Aorta (tissue), 5 donors: ENCODE measurements around the gene GJA3. TPM values are rescaled to one million over a fixed set of nuclear protein-coding genes. Genes with fewer than 3 reads are reported as not detected.
A peak's percentile ranks its signal among the peaks of the same experiment; 100 is the strongest.

Source experiments
- ATAC-seq: fragments of 200-7000 bp; cut with Tn5 transposase; one replicate; pipeline ENCODE4 v1.9.1; 2022; ENCODE audit warnings: moderate library complexity; ENCODE audit not compliant: low FRiP score
- DNase-seq, 2 donors: peaks; one replicate each; pipeline ENCODE4 v3.0.0-alpha.2; 2020
- H3K27ac ChIP-seq, 2 donors: one replicate each; pipeline ENCODE4 v1.5.1; 2013; ENCODE audit warnings: low read length in 2 of 2, mild to moderate bottlenecking in 2 of 2, moderate library complexity in 2 of 2, control low read depth in 1 of 2, inconsistent platforms in 1 of 2, low read depth in 1 of 2
- H3K27me3 ChIP-seq, 2 donors: one replicate each; pipeline ENCODE4 v1.6.1; 2013; ENCODE audit warnings: control low read depth in 1 of 2, low read length in 1 of 2, mild to moderate bottlenecking in 1 of 2, moderate library complexity in 1 of 2; ENCODE audit not compliant: insufficient read depth in 2 of 2, control insufficient read depth in 1 of 2
- H3K36me3 ChIP-seq, 2 donors: one replicate each; pipeline ENCODE4 v1.6.1; 2013; ENCODE audit warnings: control low read depth in 1 of 2, low read length in 1 of 2, mild to moderate bottlenecking in 1 of 2; ENCODE audit not compliant: insufficient read depth in 2 of 2, control insufficient read depth in 1 of 2
- H3K4me1 ChIP-seq, 2 donors: one replicate each; pipeline ENCODE4 v1.6.1; 2013; ENCODE audit warnings: low read length in 2 of 2, control low read depth in 1 of 2, mild to moderate bottlenecking in 1 of 2, moderate library complexity in 1 of 2; ENCODE audit not compliant: insufficient read depth in 2 of 2, control insufficient read depth in 1 of 2
- H3K4me3 ChIP-seq, 2 donors: one replicate each; pipeline ENCODE4 v1.5.1; 2013; ENCODE audit warnings: low read length in 2 of 2, control low read depth in 1 of 2, mild to moderate bottlenecking in 1 of 2
- H3K9me3 ChIP-seq: one replicate; pipeline ENCODE4 v1.6.1; 2013; ENCODE audit warnings: mild to moderate bottlenecking, low read length; ENCODE audit not compliant: control insufficient read depth
- WGBS, 2 donors: extraction: QIAGEN DNeasy Blood & Tissue Kit; methylation state at CpG; one replicate each; pipeline ENCODE4 v1.1.7; 2013; 5-methylcytosine and 5-hydroxymethylcytosine counted together
- intact Hi-C, 2 donors: fragments of 100-400 bp; cut with DNase I; formaldehyde crosslinking; loops; one replicate each; pipeline versions ENCODE4 v1.14.2 to v1.15.0; 2022
- polyA plus RNA-seq, 2 donors: library from polyadenylated mRNA; stranded (reverse); fragments of 200-250 nt; gene quantifications; one replicate each; pipeline ENCODE4 v1.2.3, GENCODE V29; 2013
- total RNA-seq, 2 donors: library from RNA; stranded (reverse); fragmentation: NEBNext Ultra II Directional; extraction: Animal tissue kit (Norgen Biotek cat#: 25700); gene quantifications; one replicate each; pipeline ENCODE4 v1.2.1, GENCODE V29; 2021
- donor health status: healthy with polysubstance abuse.
- donor health status: Bipolar disorder and iron deficiency.
- donor health status: DM: no; HTN: no; CAD: no.
- donor health status: DM: no; HTN: no; CAD: no.
- donor health status: DM: yes; HTN: yes; CAD: no.

GJA3 gene
- total and polyA plus RNA-seq, 4 donors, result 0.03 to 0.42 (median 0.19) TPM; not detected in 1

GRCh38 chr13:20128459-20128931 lies 32.4 kb downstream of the GJA3 start:
- Histone ChIP-seq H3K36me3 (no peaks in the 10 kb centered on the region), H3K4me1 (no peaks in the 10 kb centered on the region), H3K9me3 (no peaks in the 10 kb centered on the region), H3K27ac (no peak overlapping the region), H3K27me3 (no peaks in the 10 kb centered on the region), H3K4me3 (peak overlapping the region; percentile 29 to 40)
- DNase-seq (no peak), ATAC-seq (peak; percentile 30)
- 7 to 9% methylated on average over 27 to 28 of the region's 28 CpGs for WGBS, 2 donors
- intact Hi-C loops, result loop anchor here in 1 of 2 donors (5.0 kb wide), 1 partner anchor 34 kb away; the partner anchor contains the start of gene GJA3

DNA sequence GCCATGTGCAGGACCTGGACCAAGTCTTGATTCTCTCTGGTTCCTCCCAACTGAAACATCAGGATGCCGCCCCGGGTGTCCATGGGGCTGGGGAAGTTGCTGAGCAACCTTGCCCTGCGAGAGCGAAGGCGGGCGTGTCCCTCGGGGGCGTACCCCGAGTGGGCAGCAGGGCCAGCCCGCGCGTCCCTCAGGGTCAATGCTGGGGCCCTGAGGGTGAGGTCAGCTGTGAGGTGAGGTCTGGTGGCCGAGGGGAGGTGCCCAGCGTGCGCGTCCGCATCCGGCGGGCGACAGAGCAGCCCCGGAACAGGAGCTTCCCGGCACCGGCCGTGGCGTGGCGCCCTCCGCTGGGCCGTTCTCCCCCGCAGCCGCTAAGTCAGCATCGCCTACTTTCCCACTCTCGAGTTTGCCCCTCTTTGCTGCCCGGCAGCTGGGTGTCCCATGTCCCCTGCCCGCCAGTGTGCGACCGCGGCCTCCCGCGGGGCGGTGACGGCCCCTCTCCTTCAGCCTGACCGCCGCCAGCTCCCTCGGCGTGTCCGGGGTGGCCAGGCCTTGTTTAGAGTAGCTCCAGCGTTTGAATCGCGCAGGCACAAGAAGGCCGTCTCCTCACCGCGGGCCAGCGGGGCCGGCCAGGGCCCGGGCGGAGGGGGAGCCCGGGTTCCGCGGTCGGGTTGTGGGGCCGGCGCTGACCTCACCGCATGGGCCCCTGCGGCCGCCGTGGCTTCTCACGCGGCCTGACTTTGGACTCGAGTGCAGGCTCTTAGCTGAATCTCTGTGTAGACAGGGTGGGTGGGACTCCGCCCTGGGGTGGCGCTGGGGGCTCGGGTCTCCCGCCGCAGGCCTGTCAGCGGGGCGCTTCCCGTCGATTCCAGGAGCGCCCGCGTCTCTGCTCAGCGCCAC lies 33.0 kb downstream of the GJA3 start:
- Histone ChIP-seq H3K27ac (peak overlapping the region; percentile 9 to 50), H3K4me1 (no peaks in the 10 kb centered on the region), H3K36me3 (no peaks in the 10 kb centered on the region), H3K27me3 (no peaks in the 10 kb centered on the region), H3K4me3 (peak overlapping the region; percentile 29 to 40), H3K9me3 (no peaks in the 10 kb centered on the region)
- DNase-seq (peak; percentile 79 to 90), ATAC-seq (peak; percentile 91)
- intact Hi-C loops, result loop anchor here in 1 of 2 donors (5.0 kb wide), 1 partner anchor 34 kb away; the partner anchor contains the start of gene GJA3
- 1% methylated on average over 77 to 82 of the region's 82 CpGs for WGBS, 2 donors

GRCh38 chr13:20127262-20127561 lies 33.6 kb downstream of the GJA3 start:
- DNase-seq (no peak), ATAC-seq (peak; percentile 8)
- 20 to 23% methylated on average over 6 of the region's 6 CpGs for WGBS, 2 donors
- intact Hi-C loops, result loop anchor here in 1 of 2 donors (5.0 kb wide), 1 partner anchor 35 kb away; the partner anchor contains the start of gene GJA3
- no peaks in the 10 kb centered on the region for H3K4me1 ChIP-seq
- H3K27ac ChIP-seq, result no peak overlapping the region
- no peaks in the 10 kb centered on the region for H3K27me3 ChIP-seq
- H3K36me3 ChIP-seq, result no peaks in the 10 kb centered on the region
- H3K9me3 ChIP-seq, result no peaks in the 10 kb centered on the region
- H3K4me3 ChIP-seq, result peak overlapping the region in 1 of 2 donors; percentile 40

DNA sequence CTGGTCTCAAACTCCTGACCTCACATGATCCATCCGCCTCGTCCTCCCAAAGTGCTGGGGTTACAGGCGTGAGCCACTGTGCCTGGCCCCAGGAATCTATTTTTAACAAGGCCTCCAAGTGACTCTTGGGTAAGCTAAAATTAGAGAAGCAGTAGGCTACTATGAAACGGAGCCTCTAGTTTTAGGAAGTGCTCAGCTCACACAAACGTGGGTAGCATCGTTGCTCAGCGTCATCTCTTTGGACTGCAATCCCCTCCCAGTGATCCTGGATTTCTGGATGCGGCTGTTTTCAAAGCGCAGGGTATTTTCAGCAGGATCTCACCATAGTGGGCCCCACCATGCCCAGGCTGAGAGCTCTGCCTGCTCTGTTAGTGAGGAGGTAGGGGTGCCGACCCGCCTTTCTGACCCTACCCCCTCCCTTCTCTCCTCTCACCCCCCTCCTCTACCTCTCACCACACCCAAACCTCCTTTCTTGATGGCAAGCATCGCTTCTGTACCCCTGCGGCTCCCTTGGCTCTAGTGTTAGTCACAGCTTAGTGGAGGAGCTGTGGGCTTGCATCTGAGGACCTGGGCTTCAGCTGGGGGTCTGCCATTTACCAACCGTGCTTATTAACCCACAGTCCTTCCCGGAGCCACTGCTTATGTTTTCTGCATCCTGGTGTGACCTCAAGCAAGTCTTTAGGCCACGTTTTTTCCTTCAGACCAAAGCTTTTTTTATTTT lies 34.2 kb downstream of the GJA3 start:
- ATAC-seq (peak; percentile 40), DNase-seq (no peak)
- Histone ChIP-seq H3K4me3 (no peak overlapping the region), H3K9me3 (no peaks in the 10 kb centered on the region), H3K4me1 (no peaks in the 10 kb centered on the region), H3K36me3 (no peaks in the 10 kb centered on the region), H3K27ac (peak overlapping the region in 1 of 2 donors; percentile 48), H3K27me3 (no peaks in the 10 kb centered on the region)
- 48 to 52% methylated on average over 16 of the region's 16 CpGs for whole genome bisulfite sequencing, 2 donors
- intact Hi-C loops, result loop anchor here in 1 of 2 donors (5.0 kb wide), 1 partner anchor 36 kb away; the partner anchor contains the start of gene GJA3

- no peaks in the 10 kb centered on the region for H3K27me3 ChIP-seq
- intact Hi-C loops, result loop anchor here in 1 of 2 donors (5.0 kb wide), 1 partner anchor 37 kb away; the partner anchor contains the start of gene GJA3
- 58 to 66% methylated on average over 4 of the region's 4 CpGs for WGBS, 2 donors
- H3K4me1 ChIP-seq, result no peaks in the 10 kb centered on the region
- H3K27ac ChIP-seq, result no peak overlapping the region
- ATAC-seq (no peak), DNase-seq (no peak)
- no peaks in the 10 kb centered on the region for H3K9me3 ChIP-seq
- no peaks in the 10 kb centered on the region for H3K36me3 ChIP-seq
- H3K4me3 ChIP-seq, result no peak overlapping the region
Measured at GRCh38 chr13:20125783-20126165, 35.1 kb downstream of the GJA3 start.

- WGBS, 2 donors, result 13 to 17% methylated on average over 4 of the region's 4 CpGs
- no peak for ATAC-seq
- intact Hi-C loops, result loop anchor here in 1 of 2 donors (5.0 kb wide), 1 partner anchor 37 kb away; the partner anchor contains the start of gene GJA3
Measured at GRCh38 chr13:20125129-20125782, 35.6 kb downstream of the GJA3 start.

GRCh38 chr13:20124303-20124702 lies 36.5 kb downstream of the GJA3 start:
- intact Hi-C loops, result no loop called here
- WGBS, 2 donors, result 68 to 71% methylated on average over 1 of the region's 1 CpG
- H3K4me1 ChIP-seq, result no peaks in the 10 kb centered on the region
- no peaks in the 10 kb centered on the region for H3K36me3 ChIP-seq
- H3K4me3 ChIP-seq, result no peak overlapping the region
- no peak for DNase-seq
- ATAC-seq, result no peak
- H3K9me3 ChIP-seq, result no peaks in the 10 kb centered on the region
- H3K27ac ChIP-seq, result no peak overlapping the region
- no peaks in the 10 kb centered on the region for H3K27me3 ChIP-seq

More at GRCh38 chr13:20125129-20125782, 35.6 kb downstream of the GJA3 start:
- H3K27me3 ChIP-seq, result no peaks in the 10 kb centered on the region
- H3K27ac ChIP-seq, result no peak overlapping the region
- H3K36me3 ChIP-seq, result no peaks in the 10 kb centered on the region
- no peak for DNase-seq
- H3K4me3 ChIP-seq, result no peak overlapping the region
- no peaks in the 10 kb centered on the region for H3K4me1 ChIP-seq
- H3K9me3 ChIP-seq, result no peaks in the 10 kb centered on the region

- Histone ChIP-seq H3K27me3 (no peaks in the 10 kb centered on the region), H3K27ac (no peak overlapping the region), H3K9me3 (no peaks in the 10 kb centered on the region), H3K36me3 (no peaks in the 10 kb centered on the region), H3K4me3 (no peak overlapping the region), H3K4me1 (no peaks in the 10 kb centered on the region)
- 48 to 53% methylated on average over 7 of the region's 7 CpGs for WGBS, 2 donors
- no peak for ATAC-seq
- DNase-seq, result no peak
- intact Hi-C loops, result no loop called here
Measured at GRCh38 chr13:20121159-20121525, 39.7 kb downstream of the GJA3 start.
